NCI-H510A (cell line): ENCODE data around the gene MDK.

Source experiments
- DNase-seq: peaks from one replicate; lab custom pipeline; 2025; lab: John Stamatoyannopoulos, UW

Gene MDK

GRCh38 chr11:46348566-46349401 lies 32.7 kb upstream of the MDK start:
- no peak for DNase-seq

GRCh38 chr11:46350695-46351094 lies 30.8 kb upstream of the MDK start:
- no peak for DNase-seq

- no peak for DNase-seq
These were observed 30.3 kb upstream of the MDK start for GRCh38 chr11:46351148-46351547.

- DNase-seq = no peak
These were observed 29.9 kb upstream of the MDK start for GRCh38 chr11:46351606-46352005.

- no peak for DNase-seq
These were observed 29.2 kb upstream of the MDK start for GRCh38 chr11:46352063-46352841.

GRCh38 chr11:46353698-46354097 lies 27.8 kb upstream of the MDK start:
- DNase-seq = no peak

GRCh38 chr11:46356924-46357482 lies 24.5 kb upstream of the MDK start:
- no peak for DNase-seq

- DNase-seq = no peak
These were observed 24.0 kb upstream of the MDK start for GRCh38 chr11:46357483-46357936.

GRCh38 chr11:46359953-46360352 lies 21.5 kb upstream of the MDK start:
- DNase-seq = no peak

GRCh38 chr11:46360878-46361277 lies 20.6 kb upstream of the MDK start:
- DNase-seq = no peak

GRCh38 chr11:46361283-46362155 lies 19.9 kb upstream of the MDK start:
- DNase-seq = no peak

- no peak for DNase-seq
These were observed 19.1 kb upstream of the MDK start for GRCh38 chr11:46362156-46363030.

- DNase-seq = no peak
These were observed 18.4 kb upstream of the MDK start for GRCh38 chr11:46363031-46363407.

GRCh38 chr11:46363455-46364005 lies 17.9 kb upstream of the MDK start:
- no peak for DNase-seq

- no peak for DNase-seq
These were observed 17.4 kb upstream of the MDK start for GRCh38 chr11:46364056-46364455.

GRCh38 chr11:46364791-46365190 lies 16.7 kb upstream of the MDK start:
- no peak for DNase-seq

GRCh38 chr11:46366260-46366659 lies 15.2 kb upstream of the MDK start:
- no peak for DNase-seq

- DNase-seq = no peak
These were observed 14.8 kb upstream of the MDK start for GRCh38 chr11:46366661-46367161.

GRCh38 chr11:46367244-46367915 lies 14.1 kb upstream of the MDK start:
- no peak for DNase-seq

- DNase-seq = no peak
These were observed 13.6 kb upstream of the MDK start for GRCh38 chr11:46367916-46368267.
